GM06990 (cell line): Measurements from ENCODE around the gene ZNF26.

Experiments
- DNase-seq: peaks from one replicate; pipeline ENCODE4 v3.0.0-alpha.2; 2011; ENCODE audit not compliant: insufficient read length; ENCODE audit errors: extremely low read depth
- H3K27me3 ChIP-seq: replicated peaks from 2 replicates; pipeline ENCODE4 v1.6.0; 2011; ENCODE audit warnings: low read length; ENCODE audit not compliant: control insufficient read depth, insufficient read depth
- H3K36me3 ChIP-seq: 2 replicates; pipeline ENCODE4 v1.5.1; 2011; ENCODE audit warnings: low read length; ENCODE audit not compliant: control insufficient read depth, insufficient read depth
- H3K4me3 ChIP-seq: replicated peaks from 2 replicates; pipeline ENCODE4 v1.5.1; 2011; ENCODE audit warnings: low read depth, mild to moderate bottlenecking, control low read depth, low read length
- TF ChIP-seq, protein P1 (sequence below): IDR thresholded peaks from 2 replicates; pipeline ENCODE4 v1.5.1; 2011; ENCODE audit warnings: low read length, control low read depth, mild to moderate bottlenecking, inconsistent platforms; ENCODE audit not compliant: insufficient read depth, poor library complexity, severe bottlenecking

The ZNF26 gene

DNA sequence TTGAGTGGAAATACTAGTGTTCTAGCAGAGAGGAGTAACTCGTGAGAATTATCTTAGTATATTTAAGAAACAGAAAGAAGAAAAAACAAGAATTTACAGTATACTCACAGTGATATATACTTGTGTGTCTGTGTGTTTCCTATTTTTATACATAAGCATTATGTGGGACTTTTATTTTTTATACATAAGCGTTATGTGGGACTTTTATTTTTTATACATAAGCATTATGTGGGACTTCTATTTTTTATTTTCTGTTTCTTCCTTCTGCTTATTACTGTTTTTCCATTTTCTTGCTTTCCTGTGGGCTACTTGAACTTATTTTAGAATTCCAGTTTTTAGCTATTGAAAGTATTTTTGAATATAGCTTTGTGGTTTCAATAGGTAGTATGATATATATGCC is 87.7 kb downstream of the ZNF26 start:
- Histone ChIP-seq H3K36me3 (no peaks in the 10 kb centered on the region), H3K27me3 (no peaks in the 10 kb centered on the region), H3K4me3 (no peak overlapping the region)
- TF ChIP-seq, protein P1, sequence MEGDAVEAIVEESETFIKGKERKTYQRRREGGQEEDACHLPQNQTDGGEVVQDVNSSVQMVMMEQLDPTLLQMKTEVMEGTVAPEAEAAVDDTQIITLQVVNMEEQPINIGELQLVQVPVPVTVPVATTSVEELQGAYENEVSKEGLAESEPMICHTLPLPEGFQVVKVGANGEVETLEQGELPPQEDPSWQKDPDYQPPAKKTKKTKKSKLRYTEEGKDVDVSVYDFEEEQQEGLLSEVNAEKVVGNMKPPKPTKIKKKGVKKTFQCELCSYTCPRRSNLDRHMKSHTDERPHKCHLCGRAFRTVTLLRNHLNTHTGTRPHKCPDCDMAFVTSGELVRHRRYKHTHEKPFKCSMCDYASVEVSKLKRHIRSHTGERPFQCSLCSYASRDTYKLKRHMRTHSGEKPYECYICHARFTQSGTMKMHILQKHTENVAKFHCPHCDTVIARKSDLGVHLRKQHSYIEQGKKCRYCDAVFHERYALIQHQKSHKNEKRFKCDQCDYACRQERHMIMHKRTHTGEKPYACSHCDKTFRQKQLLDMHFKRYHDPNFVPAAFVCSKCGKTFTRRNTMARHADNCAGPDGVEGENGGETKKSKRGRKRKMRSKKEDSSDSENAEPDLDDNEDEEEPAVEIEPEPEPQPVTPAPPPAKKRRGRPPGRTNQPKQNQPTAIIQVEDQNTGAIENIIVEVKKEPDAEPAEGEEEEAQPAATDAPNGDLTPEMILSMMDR: no peak
- DNase-seq: no peak
